ENCODE data around the gene NFU1.

NFU1 gene

GRCh38 chr2:69400121-69400520 is 37.1 kb downstream of the NFU1 start:
- TF ChIP-seq POLR2AphosphoS5 (IDR thresholded peaks at IDR 0.05; ENCODE audit: low read depth, low read length) (no peak), REST (IDR thresholded peaks at IDR 0.05; ENCODE audit: insufficient read depth in 1 of 2, low read depth in 2 of 2, low read length in 2 of 2) (no peak), SIN3A (IDR thresholded peaks at IDR 0.05; ENCODE audit: borderline replicate concordance, insufficient read depth, low read length) (no peak), FOXP2 (optimal IDR thresholded peaks at IDR 0.05; ENCODE audit: borderline replicate concordance, extremely low read depth, extremely low read length, insufficient read depth) (no peak), TAF1 (IDR thresholded peaks at IDR 0.05; ENCODE audit: borderline replicate concordance, insufficient read depth, low read length) (no peak)

GRCh38 chr2:69397234-69397633 is 40.0 kb downstream of the NFU1 start:
- TF ChIP-seq FOXP2 (optimal IDR thresholded peaks at IDR 0.05; ENCODE audit: borderline replicate concordance, extremely low read depth, extremely low read length, insufficient read depth), result no peak
- TF ChIP-seq SIN3A (IDR thresholded peaks at IDR 0.05; ENCODE audit: borderline replicate concordance, insufficient read depth, low read length), result no peak
- TF ChIP-seq TAF1 (IDR thresholded peaks at IDR 0.05; ENCODE audit: borderline replicate concordance, insufficient read depth, low read length), result no peak
- no peak for TF ChIP-seq REST (IDR thresholded peaks at IDR 0.05; ENCODE audit: insufficient read depth in 1 of 2, low read depth in 2 of 2, low read length in 2 of 2)
- no peak for TF ChIP-seq POLR2AphosphoS5 (IDR thresholded peaks at IDR 0.05; ENCODE audit: low read depth, low read length)

- no peak for TF ChIP-seq SIN3A (IDR thresholded peaks at IDR 0.05; ENCODE audit: borderline replicate concordance, insufficient read depth, low read length)
- no peak for TF ChIP-seq FOXP2 (optimal IDR thresholded peaks at IDR 0.05; ENCODE audit: borderline replicate concordance, extremely low read depth, extremely low read length, insufficient read depth)
- no peak for TF ChIP-seq REST (IDR thresholded peaks at IDR 0.05; ENCODE audit: insufficient read depth in 1 of 2, low read depth in 2 of 2, low read length in 2 of 2)
- no peak for TF ChIP-seq TAF1 (IDR thresholded peaks at IDR 0.05; ENCODE audit: borderline replicate concordance, insufficient read depth, low read length)
- no peak for TF ChIP-seq POLR2AphosphoS5 (IDR thresholded peaks at IDR 0.05; ENCODE audit: low read depth, low read length)
Observed at GRCh38 chr2:69395866-69396265, 41.4 kb downstream of the NFU1 start.

- TF ChIP-seq TAF1 (IDR thresholded peaks at IDR 0.05; ENCODE audit: borderline replicate concordance, insufficient read depth, low read length), result no peak
- TF ChIP-seq POLR2AphosphoS5 (IDR thresholded peaks at IDR 0.05; ENCODE audit: low read depth, low read length), result no peak
- TF ChIP-seq FOXP2 (optimal IDR thresholded peaks at IDR 0.05; ENCODE audit: borderline replicate concordance, extremely low read depth, extremely low read length, insufficient read depth), result no peak
- TF ChIP-seq SIN3A (IDR thresholded peaks at IDR 0.05; ENCODE audit: borderline replicate concordance, insufficient read depth, low read length), result no peak
- no peak for TF ChIP-seq REST (IDR thresholded peaks at IDR 0.05; ENCODE audit: insufficient read depth in 1 of 2, low read depth in 2 of 2, low read length in 2 of 2)
Observed at GRCh38 chr2:69393963-69394362, 43.3 kb downstream of the NFU1 start.

- TF ChIP-seq POLR2AphosphoS5 (IDR thresholded peaks at IDR 0.05; ENCODE audit: low read depth, low read length), result no peak
- TF ChIP-seq REST (IDR thresholded peaks at IDR 0.05; ENCODE audit: insufficient read depth in 1 of 2, low read depth in 2 of 2, low read length in 2 of 2), result no peak
- no peak for TF ChIP-seq TAF1 (IDR thresholded peaks at IDR 0.05; ENCODE audit: borderline replicate concordance, insufficient read depth, low read length)
Observed at GRCh38 chr2:69390471-69390870, 46.8 kb downstream of the NFU1 start.

Data from PFSK-1 (cell line).